Left lung (tissue), 10 donors: ENCODE results near the gene TNPO1. TPM values are rescaled to one million over a fixed set of nuclear protein-coding genes. Genes with fewer than 3 reads are reported as not detected.
"Not testable (repeated sequence)": the region's sequence is repeated elsewhere in the genome, so short reads cannot be mapped to it uniquely, and the experiment has no call there.

Experiments used
- ATAC-seq: fragments of 200-7000 bp; cut with Tn5 transposase; one replicate; pipeline ENCODE4 v1.9.1; 2020; ENCODE audit warnings: moderate library complexity
- DNase-seq, 4 donors: peaks; one replicate each; pipeline ENCODE4 v3.0.0-alpha.2; 2013 to 2020
- H3K27ac ChIP-seq, 2 donors: fragments of 200-600 bp; sonication (generic) in 1 of 2; one replicate each; pipeline versions ENCODE4 v1.5.0 to v1.8.0; 2020 to 2021
- H3K27me3 ChIP-seq, 2 donors: fragments of 200-600 bp; sonication (generic) in 1 of 2; one replicate each; pipeline versions ENCODE4 v1.5.0 to v1.8.0; 2020 to 2021
- H3K36me3 ChIP-seq, 2 donors: fragments of 200-600 bp; sonication (generic) in 1 of 2; one replicate each; pipeline versions ENCODE4 v1.5.0 to v1.8.0; 2020 to 2021
- H3K4me1 ChIP-seq, 2 donors: fragments of 200-600 bp; one replicate each; pipeline ENCODE4 v1.8.0; 2021
- H3K4me3 ChIP-seq, 2 donors: fragments of 200-600 bp; sonication (generic) in 1 of 2; one replicate each; pipeline versions ENCODE4 v1.5.0 to v1.8.0; 2020 to 2021; ENCODE audit warnings: mild to moderate bottlenecking in 1 of 2
- H3K9me3 ChIP-seq, 2 donors: fragments of 200-600 bp; sonication (generic) in 1 of 2; one replicate each; pipeline versions ENCODE4 v1.5.0 to v1.8.0; 2020 to 2021
- intact Hi-C, 2 donors: fragments of 100-400 bp; cut with DNase I; formaldehyde crosslinking; loops; one replicate each; pipeline versions ENCODE4 v1.11.2 to v1.14.2; 2022
- polyA plus RNA-seq, 6 donors: library from polyadenylated mRNA; unstranded; fragments of 120-200 nt; gene quantifications; one replicate each; pipeline ENCODE4 v1.2.1, GENCODE V29; 2013; ENCODE audit not compliant: insufficient read length in 6 of 6
- total RNA-seq, 2 donors: library from RNA; stranded (reverse); fragmentation: NEBNext Ultra II Directional; extraction: Animal tissue kit (Norgen Biotek cat#: 25700); gene quantifications; one replicate each; pipeline ENCODE4 v1.2.1, GENCODE V29; 2021
- TF ChIP-seq, protein P1 (sequence below), 2 donors: fragments of 200-600 bp; sonication (generic) in 1 of 2; IDR thresholded peaks; one replicate each; pipeline versions ENCODE4 v1.5.0 to v1.8.0; 2021; ENCODE audit warnings: antibody characterized with exemption in 2 of 2
- donor health status: DM: no; HTN: yes; CAD: no.
- donor health status: DM: no; HTN: no; CAD: no.

The TNPO1 gene
- total and polyA plus RNA-seq, 8 donors = 77.3 to 112 (median 87.9) TPM

DNA sequence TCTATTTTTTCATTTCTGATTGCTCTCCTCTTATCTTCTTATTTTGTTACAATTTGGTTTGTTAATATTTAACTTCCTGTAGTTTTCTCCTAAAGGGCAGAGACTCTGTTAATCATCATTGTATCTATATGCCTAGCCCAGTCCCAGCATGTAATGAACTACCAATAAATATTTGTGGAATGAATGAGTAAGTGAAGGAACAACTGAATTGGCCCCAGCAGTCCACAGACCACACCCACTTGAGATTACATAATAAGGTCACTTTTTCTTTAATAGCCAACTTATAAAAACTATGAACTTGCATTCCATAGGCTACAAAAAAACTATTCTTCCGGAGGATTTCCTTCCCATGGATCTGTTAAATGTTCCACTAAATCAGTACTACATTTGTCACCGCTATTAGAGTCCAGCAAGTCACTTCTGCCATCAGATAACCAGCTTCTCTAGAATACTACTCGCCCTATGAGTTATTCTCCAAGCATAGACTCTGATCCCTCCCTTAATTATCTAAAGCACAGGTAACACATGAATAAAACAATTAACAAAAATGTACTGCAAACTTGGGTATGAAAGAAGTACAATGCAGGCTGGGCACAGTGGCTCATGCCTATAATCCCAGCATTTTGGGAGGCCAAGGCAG is 27.5 kb upstream of the TNPO1 start:
- Histone ChIP-seq H3K27ac (no peak overlapping the region), H3K4me3 (no peak overlapping the region), H3K9me3 (no peaks in the 10 kb centered on the region), H3K4me1 (no peaks in the 10 kb centered on the region), H3K27me3 (no peaks in the 10 kb centered on the region), H3K36me3 (no peaks in the 10 kb centered on the region)
- ATAC-seq = no peak
- intact Hi-C loops = no loop called here
- TF ChIP-seq, protein P1, sequence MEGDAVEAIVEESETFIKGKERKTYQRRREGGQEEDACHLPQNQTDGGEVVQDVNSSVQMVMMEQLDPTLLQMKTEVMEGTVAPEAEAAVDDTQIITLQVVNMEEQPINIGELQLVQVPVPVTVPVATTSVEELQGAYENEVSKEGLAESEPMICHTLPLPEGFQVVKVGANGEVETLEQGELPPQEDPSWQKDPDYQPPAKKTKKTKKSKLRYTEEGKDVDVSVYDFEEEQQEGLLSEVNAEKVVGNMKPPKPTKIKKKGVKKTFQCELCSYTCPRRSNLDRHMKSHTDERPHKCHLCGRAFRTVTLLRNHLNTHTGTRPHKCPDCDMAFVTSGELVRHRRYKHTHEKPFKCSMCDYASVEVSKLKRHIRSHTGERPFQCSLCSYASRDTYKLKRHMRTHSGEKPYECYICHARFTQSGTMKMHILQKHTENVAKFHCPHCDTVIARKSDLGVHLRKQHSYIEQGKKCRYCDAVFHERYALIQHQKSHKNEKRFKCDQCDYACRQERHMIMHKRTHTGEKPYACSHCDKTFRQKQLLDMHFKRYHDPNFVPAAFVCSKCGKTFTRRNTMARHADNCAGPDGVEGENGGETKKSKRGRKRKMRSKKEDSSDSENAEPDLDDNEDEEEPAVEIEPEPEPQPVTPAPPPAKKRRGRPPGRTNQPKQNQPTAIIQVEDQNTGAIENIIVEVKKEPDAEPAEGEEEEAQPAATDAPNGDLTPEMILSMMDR (IDR thresholded peaks at IDR 0.05) = no peak
- no peak for DNase-seq

DNA sequence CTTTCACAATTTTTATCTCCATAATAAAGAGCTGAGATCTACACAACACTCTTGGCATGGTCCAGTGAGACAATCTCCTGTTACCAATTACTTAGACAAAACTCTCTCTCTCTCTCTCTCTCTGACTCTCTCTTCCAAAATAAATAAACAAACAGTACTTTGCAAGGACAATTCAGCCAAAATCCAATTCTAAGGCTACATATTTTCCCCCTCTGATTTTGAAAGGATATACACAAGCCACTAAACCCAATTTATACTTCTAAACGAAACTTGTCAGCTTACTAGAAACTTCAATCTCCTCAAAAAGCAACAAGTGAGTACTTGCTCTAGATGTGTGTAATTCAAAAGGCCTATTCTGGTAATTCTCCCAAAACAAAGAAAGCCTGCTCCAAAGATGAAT is 26.3 kb upstream of the TNPO1 start:
- Histone ChIP-seq H3K36me3 (no peaks in the 10 kb centered on the region), H3K4me1 (no peaks in the 10 kb centered on the region), H3K4me3 (no peak overlapping the region), H3K9me3 (no peaks in the 10 kb centered on the region), H3K27ac (no peak overlapping the region), H3K27me3 (no peaks in the 10 kb centered on the region)
- TF ChIP-seq, protein P1 (IDR thresholded peaks at IDR 0.05) = no peak
- intact Hi-C loops = no loop called here
- ATAC-seq = no peak
- no peak for DNase-seq

DNA sequence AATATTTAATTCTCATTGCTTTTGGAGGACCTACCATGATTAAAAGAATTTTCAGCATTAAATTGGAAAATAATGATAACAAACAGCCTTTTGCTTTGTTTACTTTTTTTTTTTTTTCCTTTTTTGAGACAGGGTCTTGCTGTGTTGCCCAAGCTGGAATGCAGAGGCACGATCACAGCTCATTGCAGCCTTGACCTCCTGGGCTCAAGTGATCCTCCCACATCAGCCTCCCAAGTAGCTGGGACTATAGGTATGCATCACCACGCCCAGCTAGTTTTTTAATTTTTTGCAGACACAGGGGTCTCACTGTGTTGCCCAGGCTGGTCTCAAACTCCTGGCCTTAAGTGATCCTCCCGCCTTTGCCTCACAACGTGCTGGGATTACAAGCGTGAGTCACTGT is 23.8 kb upstream of the TNPO1 start:
- ATAC-seq, H3K36me3 ChIP-seq, intact Hi-C loops, DNase-seq, H3K27ac ChIP-seq, H3K4me3 ChIP-seq, H3K4me1 ChIP-seq, H3K9me3 ChIP-seq, H3K27me3 ChIP-seq: not testable (repeated sequence)

DNA sequence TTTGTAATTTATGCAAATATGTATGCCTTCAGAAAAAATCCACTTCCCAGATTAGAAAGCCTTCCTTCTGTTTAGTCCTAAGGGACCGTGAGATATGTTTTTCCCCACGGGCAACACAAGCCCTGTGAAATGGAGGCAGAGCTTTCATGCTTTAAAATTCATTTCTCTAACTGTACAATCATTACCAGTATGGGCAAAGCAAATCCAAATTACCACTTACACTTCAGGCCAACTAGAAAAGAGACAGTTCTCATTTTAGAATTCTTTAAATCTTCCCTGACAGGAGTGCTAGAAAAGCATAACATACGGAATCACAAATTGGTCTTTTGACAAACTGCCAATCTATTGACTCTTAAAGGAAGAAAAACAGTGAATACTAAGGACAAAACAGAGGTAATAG is 20.5 kb upstream of the TNPO1 start:
- no peak for ATAC-seq
- intact Hi-C loops = no loop called here
- no peaks in the 10 kb centered on the region for H3K4me1 ChIP-seq
- no peak for DNase-seq
- H3K27me3 ChIP-seq = no peaks in the 10 kb centered on the region
- no peak overlapping the region for H3K4me3 ChIP-seq
- no peaks in the 10 kb centered on the region for H3K9me3 ChIP-seq
- TF ChIP-seq, protein P1 (IDR thresholded peaks at IDR 0.05) = no peak
- H3K27ac ChIP-seq = no peak overlapping the region
- no peaks in the 10 kb centered on the region for H3K36me3 ChIP-seq

DNA sequence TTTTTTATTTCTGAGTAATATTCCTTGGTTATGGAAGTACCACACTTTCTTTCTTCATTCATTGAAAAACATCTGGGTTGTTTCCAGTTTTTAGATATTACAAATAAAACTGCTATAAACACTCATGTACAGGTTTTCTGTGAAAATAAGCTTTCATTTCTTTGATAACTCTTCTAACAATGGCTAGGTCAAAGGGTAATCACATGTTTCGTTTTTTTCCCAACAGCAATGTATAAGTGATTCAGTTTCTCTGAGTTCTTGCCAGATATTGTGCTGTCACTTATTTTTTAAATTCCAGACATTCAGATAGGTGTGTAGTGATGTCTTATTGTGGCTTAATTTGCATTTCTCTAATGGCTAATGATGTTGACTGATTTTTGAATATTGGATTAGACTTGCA is 16.7 kb upstream of the TNPO1 start:
- TF ChIP-seq, protein P1 (IDR thresholded peaks at IDR 0.05) = no peak
- intact Hi-C loops = no loop called here
- no peak overlapping the region for H3K4me3 ChIP-seq
- DNase-seq (no peak), ATAC-seq (no peak)
- no peak overlapping the region for H3K27ac ChIP-seq
- H3K9me3 ChIP-seq = no peaks in the 10 kb centered on the region
- H3K27me3 ChIP-seq = no peaks in the 10 kb centered on the region
- no peaks in the 10 kb centered on the region for H3K4me1 ChIP-seq
- no peaks in the 10 kb centered on the region for H3K36me3 ChIP-seq

DNA sequence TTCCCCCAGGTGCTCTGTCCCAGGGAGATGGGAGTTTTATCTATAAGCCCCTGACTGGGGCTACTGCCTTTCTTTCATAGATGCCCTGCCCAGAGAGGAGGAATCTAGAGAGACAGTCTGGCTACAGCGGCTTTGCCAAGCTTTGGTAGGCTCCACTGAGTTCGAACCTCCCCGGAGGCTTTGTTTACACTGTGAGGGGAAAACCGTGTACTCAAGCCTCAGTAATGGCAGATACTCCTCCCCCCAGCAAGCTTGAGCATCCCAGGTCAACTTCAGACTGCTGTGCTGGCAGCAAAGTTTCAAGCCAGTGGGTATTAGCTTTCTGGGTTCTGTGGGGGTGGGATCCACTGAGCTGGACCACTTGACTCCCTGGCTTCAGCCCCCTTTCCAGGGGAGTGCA is 7.8 kb upstream of the TNPO1 start:
- H3K36me3 ChIP-seq, DNase-seq, ATAC-seq, H3K27me3 ChIP-seq, H3K4me1 ChIP-seq, intact Hi-C loops, H3K27ac ChIP-seq, H3K4me3 ChIP-seq: not testable (repeated sequence)
- peaks cover 0 to 15% of the 10 kb centered on the region in 2 donors for H3K9me3 ChIP-seq
